DND-41 (cell line): Measurements from ENCODE around the gene CCDC77.

Source experiments
- CTCF ChIP-seq: IDR thresholded peaks from 2 replicates; pipeline ENCODE4 v1.5.1; 2012; ENCODE audit warnings: borderline replicate concordance, low read length, moderate library complexity, mild to moderate bottlenecking; ENCODE audit not compliant: poor library complexity, severe bottlenecking; ENCODE audit errors: extremely low read depth
- EZH2 ChIP-seq: IDR thresholded peaks from 3 replicates; pipeline ENCODE4 v1.6.1; 2012; ENCODE audit warnings: borderline replicate concordance, low read depth, mild to moderate bottlenecking, moderate library complexity, low read length, inconsistent platforms; ENCODE audit not compliant: severe bottlenecking

GRCh38 chr12:454833-455232 lies 53.4 kb downstream of the CCDC77 start:
- TF ChIP-seq CTCF (no peak), EZH2 (no peak)
